GM12878 (cell line): ENCODE results near the gene INTS6. TPM values are rescaled to one million over a fixed set of nuclear protein-coding genes. Genes with fewer than 3 reads are reported as not detected.

Source experiments
- CBFB ChIP-seq: IDR thresholded peaks from 2 replicates; pipeline ENCODE4 v1.6.1; 2016; ENCODE audit warnings: antibody characterized with exemption, low read depth
- CBX5 ChIP-seq: sonication (generic); IDR thresholded peaks from 2 replicates; pipeline ENCODE4 v1.6.1; 2016; ENCODE audit warnings: low read depth, moderate library complexity, mild to moderate bottlenecking, inconsistent platforms
- DPF2 ChIP-seq: fragments of 450-650 bp; IDR thresholded peaks from 2 replicates; pipeline ENCODE4 v1.6.1; 2017; ENCODE audit warnings: mild to moderate bottlenecking
- HDGF ChIP-seq: fragments of 450-650 bp; IDR thresholded peaks from 2 replicates; pipeline ENCODE4 v1.6.1; 2016; ENCODE audit warnings: antibody characterized with exemption
- KLF5 ChIP-seq: fragments of 450-650 bp; IDR thresholded peaks from 2 replicates; pipeline ENCODE4 v1.6.1; 2014; ENCODE audit warnings: mild to moderate bottlenecking; ENCODE audit not compliant: partially characterized antibody
- LARP7 ChIP-seq: fragments of 450-650 bp; IDR thresholded peaks from 2 replicates; pipeline ENCODE4 v1.6.1; 2017; ENCODE audit warnings: mild to moderate bottlenecking
- NBN ChIP-seq: fragments of 450-650 bp; IDR thresholded peaks from 2 replicates; pipeline ENCODE4 v1.6.1; 2016
- NFIC ChIP-seq: IDR thresholded peaks from 2 replicates; pipeline ENCODE4 v1.6.1; 2012; ENCODE audit warnings: low read depth, mild to moderate bottlenecking, inconsistent platforms, low read length, moderate library complexity
- NR2C1 ChIP-seq: fragments of 450-650 bp; IDR thresholded peaks from 2 replicates; pipeline ENCODE4 v1.6.1; 2017; ENCODE audit warnings: antibody characterized with exemption, mild to moderate bottlenecking, moderate library complexity
- RFX5 ChIP-seq: IDR thresholded peaks from 2 replicates; pipeline ENCODE4 v1.6.1; 2011; ENCODE audit warnings: low read depth, low read length, improper control_type of control experiment
- SMARCA5 ChIP-seq: fragments of 450-650 bp; IDR thresholded peaks from 2 replicates; pipeline ENCODE4 v1.6.1; 2017; ENCODE audit warnings: mild to moderate bottlenecking
- SP1 ChIP-seq: IDR thresholded peaks from one replicate; pipeline ENCODE4 v1.6.1; 2011; ENCODE audit warnings: low read depth, low read length
- SPI1 ChIP-seq: IDR thresholded peaks from 2 replicates; pipeline ENCODE4 v1.6.1; 2011; ENCODE audit warnings: low read depth, mild to moderate bottlenecking, low read length, moderate library complexity, borderline replicate concordance; ENCODE audit not compliant: insufficient read depth
- ZZZ3 ChIP-seq: IDR thresholded peaks from 2 replicates; pipeline ENCODE4 v1.6.1; 2011; ENCODE audit warnings: low read depth; ENCODE audit not compliant: control insufficient read depth, insufficient read length
- polyA plus RNA-seq, 11 experiments: library from polyadenylated mRNA; depleted of rRNA in 4 of 11; unstranded in 6 of 11; stranded (reverse) in 5 of 11; fragments of >200 nt; fragmentation: Nextera tagmentation in 4 of 11; fragmentation: Illumina TruSeq in 1 of 11; extraction: Ambion mirVana in 4 of 11; extraction: Trizol in 1 of 11; gene quantifications; 1 replicate in 1 of 11; 2 replicates in 10 of 11; pipeline versions ENCODE4 v1.2.1 to v1.2.3, GENCODE V29; 2011 to 2016; ENCODE audit warnings: inconsistent platforms in 2 of 11, missing spikeins in 2 of 11, low read depth in 1 of 11
- total RNA-seq, 4 experiments: library from RNA; depleted of rRNA in 3 of 4; stranded (reverse); fragments of >200 nt in 3 of 4; fragmentation: Illumina TruSeq in 1 of 4; extraction: Trizol in 1 of 4; gene quantifications; 2 replicates each; pipeline versions ENCODE4 v1.2.1 to v1.2.3, GENCODE V29; 2013 to 2021
- TF ChIP-seq, protein P1 (sequence below): fragments of 450-650 bp; IDR thresholded peaks from 2 replicates; pipeline ENCODE4 v1.6.1; 2017; ENCODE audit warnings: borderline replicate concordance
- TF ChIP-seq, protein P2 (sequence below): fragments of 450-650 bp; IDR thresholded peaks from 2 replicates; pipeline ENCODE4 v1.6.1; 2016; ENCODE audit warnings: mild to moderate bottlenecking
- TF ChIP-seq, protein P3 (sequence below): fragments of 450-650 bp; IDR thresholded peaks from 2 replicates; pipeline ENCODE4 v1.6.1; 2017; ENCODE audit warnings: mild to moderate bottlenecking, moderate library complexity
- TF ChIP-seq, protein P4 (sequence below): fragments of 450-650 bp; IDR thresholded peaks from 2 replicates; pipeline ENCODE4 v1.6.1; 2016; ENCODE audit warnings: mild to moderate bottlenecking
- TF ChIP-seq, protein P5 (sequence below): IDR thresholded peaks from 2 replicates; pipeline ENCODE4 v1.6.1; 2012; ENCODE audit warnings: low read depth, low read length, improper control_type of control experiment
- TF ChIP-seq, protein P6 (sequence below): fragments of 150-350 bp; IDR thresholded peaks from 2 replicates; pipeline ENCODE4 v1.6.1; 2014; ENCODE audit warnings: mild to moderate bottlenecking, low read depth, low read length

Gene INTS6
- total and polyA plus RNA-seq, 10 of the 15 experiments (the other 5 are each of a cell fraction or from before 2014, with no cell fraction given): 7.2 to 57.7 (median 30.9) TPM

DNA sequence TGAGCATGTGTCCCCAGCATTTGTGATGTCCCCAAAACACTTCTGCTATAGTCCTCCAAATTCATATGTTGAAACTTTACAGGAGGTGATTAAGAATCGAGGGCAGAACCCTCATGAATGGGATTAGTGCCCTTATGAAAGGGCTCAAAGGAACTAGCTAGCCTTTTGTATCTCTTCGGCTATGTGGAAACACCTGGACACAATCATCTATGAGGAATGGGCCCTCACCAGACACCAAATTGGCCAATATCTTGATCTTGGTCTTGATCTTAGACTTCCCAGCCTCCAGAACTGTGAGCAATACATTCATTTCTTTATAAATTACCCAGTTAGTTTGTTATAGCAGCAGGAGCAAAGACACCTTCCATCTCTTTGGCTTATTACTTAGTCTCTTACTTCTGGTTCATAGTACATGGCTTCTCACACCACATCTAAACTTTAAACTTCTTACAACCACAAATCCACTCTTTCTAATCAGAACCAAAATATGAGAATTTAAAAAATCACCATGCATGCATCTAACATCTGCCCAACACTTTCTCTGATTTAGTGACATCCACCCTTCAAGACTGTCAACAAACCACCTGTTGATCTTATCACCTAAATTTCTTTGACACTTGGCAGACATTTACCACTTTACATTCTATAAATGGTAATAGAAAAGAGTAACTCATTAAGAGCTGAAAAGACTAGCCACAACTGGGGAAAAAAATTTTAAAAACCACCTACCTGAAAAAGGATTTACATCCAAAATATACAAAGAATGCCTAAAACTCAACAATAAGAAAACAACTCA lies 120.1 kb downstream of the INTS6 start (continued):
- TF ChIP-seq, protein P1, sequence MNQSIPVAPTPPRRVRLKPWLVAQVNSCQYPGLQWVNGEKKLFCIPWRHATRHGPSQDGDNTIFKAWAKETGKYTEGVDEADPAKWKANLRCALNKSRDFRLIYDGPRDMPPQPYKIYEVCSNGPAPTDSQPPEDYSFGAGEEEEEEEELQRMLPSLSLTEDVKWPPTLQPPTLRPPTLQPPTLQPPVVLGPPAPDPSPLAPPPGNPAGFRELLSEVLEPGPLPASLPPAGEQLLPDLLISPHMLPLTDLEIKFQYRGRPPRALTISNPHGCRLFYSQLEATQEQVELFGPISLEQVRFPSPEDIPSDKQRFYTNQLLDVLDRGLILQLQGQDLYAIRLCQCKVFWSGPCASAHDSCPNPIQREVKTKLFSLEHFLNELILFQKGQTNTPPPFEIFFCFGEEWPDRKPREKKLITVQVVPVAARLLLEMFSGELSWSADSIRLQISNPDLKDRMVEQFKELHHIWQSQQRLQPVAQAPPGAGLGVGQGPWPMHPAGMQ: no peak
- TF ChIP-seq, protein P2, sequence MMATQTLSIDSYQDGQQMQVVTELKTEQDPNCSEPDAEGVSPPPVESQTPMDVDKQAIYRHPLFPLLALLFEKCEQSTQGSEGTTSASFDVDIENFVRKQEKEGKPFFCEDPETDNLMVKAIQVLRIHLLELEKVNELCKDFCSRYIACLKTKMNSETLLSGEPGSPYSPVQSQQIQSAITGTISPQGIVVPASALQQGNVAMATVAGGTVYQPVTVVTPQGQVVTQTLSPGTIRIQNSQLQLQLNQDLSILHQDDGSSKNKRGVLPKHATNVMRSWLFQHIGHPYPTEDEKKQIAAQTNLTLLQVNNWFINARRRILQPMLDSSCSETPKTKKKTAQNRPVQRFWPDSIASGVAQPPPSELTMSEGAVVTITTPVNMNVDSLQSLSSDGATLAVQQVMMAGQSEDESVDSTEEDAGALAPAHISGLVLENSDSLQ: peak; percentile 44; the same call in 1 of the 2 replicates
- TF ChIP-seq, protein P3, sequence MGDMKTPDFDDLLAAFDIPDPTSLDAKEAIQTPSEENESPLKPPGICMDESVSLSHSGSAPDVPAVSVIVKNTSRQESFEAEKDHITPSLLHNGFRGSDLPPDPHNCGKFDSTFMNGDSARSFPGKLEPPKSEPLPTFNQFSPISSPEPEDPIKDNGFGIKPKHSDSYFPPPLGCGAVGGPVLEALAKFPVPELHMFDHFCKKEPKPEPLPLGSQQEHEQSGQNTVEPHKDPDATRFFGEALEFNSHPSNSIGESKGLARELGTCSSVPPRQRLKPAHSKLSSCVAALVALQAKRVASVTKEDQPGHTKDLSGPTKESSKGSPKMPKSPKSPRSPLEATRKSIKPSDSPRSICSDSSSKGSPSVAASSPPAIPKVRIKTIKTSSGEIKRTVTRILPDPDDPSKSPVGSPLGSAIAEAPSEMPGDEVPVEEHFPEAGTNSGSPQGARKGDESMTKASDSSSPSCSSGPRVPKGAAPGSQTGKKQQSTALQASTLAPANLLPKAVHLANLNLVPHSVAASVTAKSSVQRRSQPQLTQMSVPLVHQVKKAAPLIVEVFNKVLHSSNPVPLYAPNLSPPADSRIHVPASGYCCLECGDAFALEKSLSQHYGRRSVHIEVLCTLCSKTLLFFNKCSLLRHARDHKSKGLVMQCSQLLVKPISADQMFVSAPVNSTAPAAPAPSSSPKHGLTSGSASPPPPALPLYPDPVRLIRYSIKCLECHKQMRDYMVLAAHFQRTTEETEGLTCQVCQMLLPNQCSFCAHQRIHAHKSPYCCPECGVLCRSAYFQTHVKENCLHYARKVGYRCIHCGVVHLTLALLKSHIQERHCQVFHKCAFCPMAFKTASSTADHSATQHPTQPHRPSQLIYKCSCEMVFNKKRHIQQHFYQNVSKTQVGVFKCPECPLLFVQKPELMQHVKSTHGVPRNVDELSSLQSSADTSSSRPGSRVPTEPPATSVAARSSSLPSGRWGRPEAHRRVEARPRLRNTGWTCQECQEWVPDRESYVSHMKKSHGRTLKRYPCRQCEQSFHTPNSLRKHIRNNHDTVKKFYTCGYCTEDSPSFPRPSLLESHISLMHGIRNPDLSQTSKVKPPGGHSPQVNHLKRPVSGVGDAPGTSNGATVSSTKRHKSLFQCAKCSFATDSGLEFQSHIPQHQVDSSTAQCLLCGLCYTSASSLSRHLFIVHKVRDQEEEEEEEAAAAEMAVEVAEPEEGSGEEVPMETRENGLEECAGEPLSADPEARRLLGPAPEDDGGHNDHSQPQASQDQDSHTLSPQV: no peak
- TF ChIP-seq NR2C1: no peak
- no peak for TF ChIP-seq LARP7
- TF ChIP-seq SPI1: no peak
- 0 out of 2 replicates have a peak, but pooled peaks have one; percentile 27 for TF ChIP-seq NBN
- 0 out of 2 replicates have a peak, but pooled peaks have one; percentile 12 for TF ChIP-seq DPF2
- TF ChIP-seq, protein P4, sequence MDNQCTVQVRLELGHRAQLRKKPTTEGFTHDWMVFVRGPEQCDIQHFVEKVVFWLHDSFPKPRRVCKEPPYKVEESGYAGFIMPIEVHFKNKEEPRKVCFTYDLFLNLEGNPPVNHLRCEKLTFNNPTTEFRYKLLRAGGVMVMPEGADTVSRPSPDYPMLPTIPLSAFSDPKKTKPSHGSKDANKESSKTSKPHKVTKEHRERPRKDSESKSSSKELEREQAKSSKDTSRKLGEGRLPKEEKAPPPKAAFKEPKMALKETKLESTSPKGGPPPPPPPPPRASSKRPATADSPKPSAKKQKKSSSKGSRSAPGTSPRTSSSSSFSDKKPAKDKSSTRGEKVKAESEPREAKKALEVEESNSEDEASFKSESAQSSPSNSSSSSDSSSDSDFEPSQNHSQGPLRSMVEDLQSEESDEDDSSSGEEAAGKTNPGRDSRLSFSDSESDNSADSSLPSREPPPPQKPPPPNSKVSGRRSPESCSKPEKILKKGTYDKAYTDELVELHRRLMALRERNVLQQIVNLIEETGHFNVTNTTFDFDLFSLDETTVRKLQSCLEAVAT: no peak
- TF ChIP-seq, protein P5, sequence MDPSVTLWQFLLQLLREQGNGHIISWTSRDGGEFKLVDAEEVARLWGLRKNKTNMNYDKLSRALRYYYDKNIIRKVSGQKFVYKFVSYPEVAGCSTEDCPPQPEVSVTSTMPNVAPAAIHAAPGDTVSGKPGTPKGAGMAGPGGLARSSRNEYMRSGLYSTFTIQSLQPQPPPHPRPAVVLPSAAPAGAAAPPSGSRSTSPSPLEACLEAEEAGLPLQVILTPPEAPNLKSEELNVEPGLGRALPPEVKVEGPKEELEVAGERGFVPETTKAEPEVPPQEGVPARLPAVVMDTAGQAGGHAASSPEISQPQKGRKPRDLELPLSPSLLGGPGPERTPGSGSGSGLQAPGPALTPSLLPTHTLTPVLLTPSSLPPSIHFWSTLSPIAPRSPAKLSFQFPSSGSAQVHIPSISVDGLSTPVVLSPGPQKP: no peak
- TF ChIP-seq NFIC: no peak
- TF ChIP-seq CBX5: no peak
- TF ChIP-seq CBFB: no peak
- TF ChIP-seq HDGF: no peak
- TF ChIP-seq SMARCA5: no peak
- TF ChIP-seq SP1: no peak
- no peak for TF ChIP-seq KLF5
- TF ChIP-seq RFX5: no peak
- no peak for TF ChIP-seq ZZZ3
- TF ChIP-seq, protein P6, sequence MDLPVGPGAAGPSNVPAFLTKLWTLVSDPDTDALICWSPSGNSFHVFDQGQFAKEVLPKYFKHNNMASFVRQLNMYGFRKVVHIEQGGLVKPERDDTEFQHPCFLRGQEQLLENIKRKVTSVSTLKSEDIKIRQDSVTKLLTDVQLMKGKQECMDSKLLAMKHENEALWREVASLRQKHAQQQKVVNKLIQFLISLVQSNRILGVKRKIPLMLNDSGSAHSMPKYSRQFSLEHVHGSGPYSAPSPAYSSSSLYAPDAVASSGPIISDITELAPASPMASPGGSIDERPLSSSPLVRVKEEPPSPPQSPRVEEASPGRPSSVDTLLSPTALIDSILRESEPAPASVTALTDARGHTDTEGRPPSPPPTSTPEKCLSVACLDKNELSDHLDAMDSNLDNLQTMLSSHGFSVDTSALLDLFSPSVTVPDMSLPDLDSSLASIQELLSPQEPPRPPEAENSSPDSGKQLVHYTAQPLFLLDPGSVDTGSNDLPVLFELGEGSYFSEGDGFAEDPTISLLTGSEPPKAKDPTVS: no peak
